ENCODE measurements around the gene MGAT5B. TPM values are rescaled to one million over a fixed set of nuclear protein-coding genes. Genes with fewer than 3 reads are reported as not detected.

Gene MGAT5B
- total and polyA plus RNA-seq, 4 donors = 0.28 to 0.67 (median 0.46) TPM

DNA sequence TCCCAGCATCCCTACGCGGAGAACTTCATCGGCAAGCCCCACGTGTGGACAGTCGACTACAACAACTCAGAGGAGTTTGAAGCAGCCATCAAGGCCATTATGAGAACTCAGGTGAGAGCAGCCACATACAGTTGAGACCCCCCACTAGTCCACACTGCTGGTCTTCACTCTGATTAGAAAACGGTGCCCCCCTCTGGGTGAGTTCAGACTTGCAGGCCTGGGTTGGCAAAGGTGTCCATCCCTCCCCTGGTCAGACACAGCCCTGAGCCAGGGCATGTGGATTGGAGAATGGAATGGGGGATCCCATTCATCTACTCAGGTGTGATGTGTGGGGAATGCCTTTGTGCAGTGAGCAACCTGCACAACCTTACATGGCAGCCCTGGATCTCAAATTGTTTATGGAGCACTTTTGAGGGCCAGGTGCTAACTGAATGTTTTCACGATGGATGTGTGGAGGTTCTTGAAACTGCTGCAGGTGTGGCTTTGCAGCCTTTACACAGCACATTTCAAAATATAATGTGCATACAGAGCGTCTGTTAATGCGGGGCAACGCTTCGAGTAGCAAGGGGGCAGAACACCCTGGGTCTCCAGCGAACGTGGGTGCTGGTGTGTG lies 72.6 kb downstream of the MGAT5B start:
- Histone ChIP-seq H3K27me3 (ENCODE audit: control insufficient read depth in 3 of 3, insufficient read depth in 3 of 3, low read length in 2 of 3) (peaks cover 0 to 4% (median 0%) of the 10 kb centered on the region in 3 donors), H3K9me3 (ENCODE audit: control insufficient read depth in 4 of 4, insufficient read depth in 3 of 4, low read length in 3 of 4) (peaks cover 0 to 2% (median 0%) of the 10 kb centered on the region in 4 donors), H3K4me1 (ENCODE audit: control insufficient read depth in 5 of 5, insufficient read depth in 5 of 5, low read length in 5 of 5) (no peaks in the 10 kb centered on the region), H3K36me3 (ENCODE audit: control insufficient read depth in 4 of 4, insufficient read depth in 4 of 4, low read length in 4 of 4) (no peaks in the 10 kb centered on the region), H3K27ac (ENCODE audit: low read depth in 1 of 2, low read length in 1 of 2) (no peak overlapping the region), H3K4me3 (no peak overlapping the region), H3K9ac (ENCODE audit: insufficient read depth in 1 of 2, low read length in 2 of 2) (no peak overlapping the region)
- DNase-seq (no peak), ATAC-seq (ENCODE audit: insufficient read depth, low FRiP score) (no peak)
- 91 to 92% methylated on average over 13 of the region's 13 CpGs for WGBS, 2 donors
- TF ChIP-seq CTCF (IDR thresholded peaks at IDR 0.05; ENCODE audit: control extremely low read depth, extremely low read depth) = no peak

DNA sequence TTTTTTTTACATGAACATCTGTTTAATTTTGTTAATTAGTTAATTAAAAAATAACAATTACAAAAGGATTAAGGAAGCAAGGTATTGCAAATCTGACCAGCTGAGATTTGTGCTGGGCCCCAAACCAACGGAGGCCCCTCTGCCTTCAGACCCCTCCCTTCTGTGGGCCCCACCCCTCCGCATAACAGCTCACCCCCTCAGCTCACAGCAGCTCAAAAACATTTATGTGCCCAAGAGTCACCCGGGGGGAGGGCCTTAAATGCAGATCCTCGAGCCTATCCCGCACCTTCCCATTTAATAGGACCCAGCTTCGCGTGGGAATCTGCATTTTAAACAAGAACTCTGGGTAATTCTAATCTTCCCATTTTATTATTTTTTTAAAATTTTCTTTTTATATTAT lies 75.0 kb downstream of the MGAT5B start:
- peaks cover 0 to 2% (median 0%) of the 10 kb centered on the region in 4 donors for H3K9me3 ChIP-seq (ENCODE audit: control insufficient read depth in 4 of 4, insufficient read depth in 3 of 4, low read length in 3 of 4)
- no peak for ATAC-seq (ENCODE audit: insufficient read depth, low FRiP score)
- no peak overlapping the region for H3K4me3 ChIP-seq
- WGBS, 2 donors = 74 to 82% methylated on average over 7 of the region's 7 CpGs
- no peak for DNase-seq
- H3K27ac ChIP-seq (ENCODE audit: low read depth in 1 of 2, low read length in 1 of 2) = no peak overlapping the region
- H3K27me3 ChIP-seq (ENCODE audit: control insufficient read depth in 3 of 3, insufficient read depth in 3 of 3, low read length in 2 of 3) = peaks cover 0 to 4% (median 0%) of the 10 kb centered on the region in 3 donors
- H3K36me3 ChIP-seq (ENCODE audit: control insufficient read depth in 4 of 4, insufficient read depth in 4 of 4, low read length in 4 of 4) = no peaks in the 10 kb centered on the region
- no peak for TF ChIP-seq CTCF (IDR thresholded peaks at IDR 0.05; ENCODE audit: control extremely low read depth, extremely low read depth)
- H3K9ac ChIP-seq (ENCODE audit: insufficient read depth in 1 of 2, low read length in 2 of 2) = no peak overlapping the region
- H3K4me1 ChIP-seq (ENCODE audit: control insufficient read depth in 5 of 5, insufficient read depth in 5 of 5, low read length in 5 of 5) = no peaks in the 10 kb centered on the region

- TF ChIP-seq CTCF (IDR thresholded peaks at IDR 0.05; ENCODE audit: control extremely low read depth, extremely low read depth) = no peak
Observed at GRCh38 chr17:76943781-76944213, 75.6 kb downstream of the MGAT5B start.

More at GRCh38 chr17:76943781-76944213, 75.6 kb downstream of the MGAT5B start:
- Histone ChIP-seq H3K9ac (ENCODE audit: insufficient read depth in 1 of 2, low read length in 2 of 2) (no peak overlapping the region), H3K9me3 (ENCODE audit: control insufficient read depth in 4 of 4, insufficient read depth in 3 of 4, low read length in 3 of 4) (peaks cover 0 to 2% (median 0%) of the 10 kb centered on the region in 4 donors), H3K4me1 (ENCODE audit: control insufficient read depth in 5 of 5, insufficient read depth in 5 of 5, low read length in 5 of 5) (no peaks in the 10 kb centered on the region), H3K4me3 (no peak overlapping the region), H3K27me3 (ENCODE audit: control insufficient read depth in 3 of 3, insufficient read depth in 3 of 3, low read length in 2 of 3) (peaks cover 0 to 4% (median 0%) of the 10 kb centered on the region in 3 donors), H3K36me3 (ENCODE audit: control insufficient read depth in 4 of 4, insufficient read depth in 4 of 4, low read length in 4 of 4) (no peaks in the 10 kb centered on the region), H3K27ac (ENCODE audit: low read depth in 1 of 2, low read length in 1 of 2) (no peak overlapping the region)
- ATAC-seq (ENCODE audit: insufficient read depth, low FRiP score) (no peak), DNase-seq (no peak)
- WGBS, 2 donors = 78 to 87% methylated on average over 9 of the region's 9 CpGs
